NCI-H128 (cell line): ENCODE measurements around the gene SEMA5B.

Source experiments
- DNase-seq: peaks from one replicate; lab custom pipeline; 2025; ENCODE audit not compliant: unreplicated experiment; lab: John Stamatoyannopoulos, UW

Gene SEMA5B

DNA sequence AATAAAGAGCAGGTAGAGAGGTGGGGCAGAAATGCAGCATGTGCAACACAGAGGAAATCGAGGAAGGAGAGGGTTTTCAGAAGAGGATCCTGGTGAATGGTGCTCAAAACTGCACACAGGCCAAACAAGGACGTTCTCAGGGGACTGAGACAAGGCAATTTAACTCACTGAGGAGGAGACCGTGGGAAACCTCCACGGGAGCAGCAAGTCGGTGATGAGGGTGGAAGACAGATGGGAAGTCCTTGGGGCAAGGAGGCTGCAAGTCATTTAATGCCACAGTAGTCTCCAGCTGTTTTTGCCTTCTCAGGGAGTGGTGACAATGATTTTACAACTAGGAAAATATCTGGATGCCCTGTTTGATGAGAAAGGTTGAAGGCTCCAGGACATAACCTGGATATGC, 27.8 kb upstream of the SEMA5B start:
- no peak for DNase-seq

DNA sequence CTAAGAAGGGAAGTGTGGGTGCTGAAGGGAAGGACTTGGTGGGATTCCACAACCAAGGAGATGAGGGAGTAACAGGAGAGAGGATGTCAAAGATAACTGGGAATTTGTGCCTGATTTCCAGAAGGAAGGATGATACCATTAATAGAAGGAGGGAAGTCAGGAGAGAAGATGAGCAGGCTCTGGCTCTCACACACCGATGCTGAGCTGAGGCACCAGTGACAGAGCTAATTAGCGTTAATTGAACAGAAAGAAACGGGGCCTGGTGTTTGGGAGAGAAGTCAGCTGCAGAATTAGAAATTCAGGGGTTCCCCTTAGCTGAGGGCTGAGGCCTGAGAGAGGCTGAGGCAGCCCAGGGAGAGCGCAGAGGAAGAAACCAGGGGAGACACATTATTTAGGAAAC, 27.4 kb upstream of the SEMA5B start:
- DNase-seq, result no peak

DNA sequence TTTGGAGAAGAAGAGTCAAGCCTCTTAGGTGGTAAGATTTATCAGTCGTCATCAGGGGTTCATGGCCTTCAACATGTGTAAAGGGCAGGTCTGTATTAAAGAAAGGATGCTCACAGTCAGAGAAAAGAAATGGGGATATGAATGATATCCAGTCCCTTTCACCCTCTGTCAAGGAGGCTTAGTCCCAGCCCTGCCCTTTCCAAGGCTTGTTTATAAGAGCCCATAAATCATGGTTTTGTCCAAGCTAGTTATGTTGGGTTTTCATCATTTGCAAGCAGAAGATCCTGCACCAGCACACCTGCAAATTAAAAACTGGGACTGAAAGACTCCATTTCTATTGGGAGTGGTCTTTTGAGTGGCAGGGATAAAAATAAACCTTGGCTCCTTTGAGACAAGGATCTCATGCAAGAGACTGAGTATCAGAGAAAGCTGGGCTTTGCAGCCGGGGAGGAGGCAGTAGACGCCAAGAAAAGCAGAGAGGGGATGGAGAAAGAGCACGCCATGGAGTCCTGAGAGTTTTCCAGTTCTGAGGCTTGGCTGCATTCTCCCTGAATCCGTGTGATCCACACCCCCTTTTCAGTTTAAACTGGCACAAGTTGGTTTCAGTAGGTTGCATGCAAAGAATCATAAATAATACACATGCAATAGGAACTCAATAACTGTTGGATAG, 26.7 kb upstream of the SEMA5B start:
- no peak for DNase-seq

DNA sequence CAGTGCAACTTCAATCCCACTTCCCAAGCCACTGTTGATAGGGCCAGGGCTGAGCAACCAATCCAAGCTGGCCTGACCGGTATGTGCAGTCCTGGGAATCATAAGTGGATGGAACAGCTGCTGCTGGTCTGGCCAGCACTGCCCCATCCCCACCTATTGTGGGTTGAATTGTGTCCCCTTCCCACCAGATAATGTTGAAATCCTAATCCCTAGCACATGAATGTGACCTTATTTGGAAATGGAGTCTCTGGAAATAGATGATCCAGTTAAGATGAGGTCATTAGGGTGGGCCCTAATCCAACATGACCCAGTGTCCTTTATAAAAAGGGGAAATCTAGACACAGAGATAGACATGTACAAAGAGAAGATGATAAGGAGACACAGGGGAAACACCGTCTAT, 25.5 kb upstream of the SEMA5B start:
- no peak for DNase-seq

DNA sequence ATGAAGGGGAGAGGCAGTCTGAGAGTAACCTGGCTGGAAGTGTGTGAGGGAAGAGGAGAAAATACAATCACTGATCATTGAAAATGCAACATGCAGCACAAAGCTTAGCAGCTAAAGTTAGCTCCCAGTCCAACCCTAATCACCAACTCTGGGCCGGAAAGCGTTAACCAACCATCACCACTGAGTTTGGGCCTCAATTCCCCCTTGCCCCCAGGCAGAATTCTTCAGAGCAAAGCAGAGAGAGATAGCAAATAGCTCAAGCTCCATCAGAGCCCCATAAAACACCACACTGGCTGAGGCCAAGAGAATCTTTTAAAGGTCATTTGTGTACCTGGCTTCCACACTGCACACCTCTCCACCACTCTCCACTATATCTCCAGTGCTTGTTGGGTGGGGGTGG, 23.1 kb upstream of the SEMA5B start:
- DNase-seq, result no peak

DNA sequence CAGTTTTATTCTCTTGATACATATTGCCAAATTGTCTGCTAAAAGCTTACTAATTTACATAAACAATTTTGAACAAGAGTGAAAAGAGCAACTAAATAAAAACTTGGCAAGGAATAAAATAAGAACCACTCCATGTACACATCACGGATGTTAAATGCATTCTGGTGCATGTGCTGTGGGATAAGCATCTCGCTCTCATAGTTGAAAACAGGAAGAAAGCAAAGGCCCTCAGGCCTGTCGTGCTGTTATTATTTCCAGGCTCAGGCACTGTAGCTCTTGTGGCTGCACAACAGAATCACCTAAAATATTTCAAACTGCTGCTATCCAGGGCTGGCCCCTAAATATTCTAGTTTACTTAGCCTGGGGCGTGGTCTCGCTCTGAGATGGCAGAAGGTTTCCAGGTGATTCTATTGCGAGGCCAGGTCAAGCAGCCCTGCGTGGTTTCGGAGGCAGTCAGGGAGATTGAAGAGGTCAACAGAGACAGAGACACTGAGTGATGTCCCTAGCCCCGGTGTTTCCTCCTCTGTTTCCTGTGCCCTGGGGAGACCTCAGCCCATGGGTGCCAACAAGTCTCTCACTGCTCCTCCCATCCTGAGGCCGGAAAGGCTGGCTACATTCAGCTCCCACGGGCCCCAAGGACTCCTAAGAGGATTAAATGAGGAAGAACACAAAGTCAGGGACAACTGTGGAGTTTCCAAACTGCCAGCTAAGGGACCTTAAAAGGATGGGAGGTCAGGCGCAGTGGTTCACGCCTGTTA, 21.1 kb upstream of the SEMA5B start:
- no peak for DNase-seq

DNA sequence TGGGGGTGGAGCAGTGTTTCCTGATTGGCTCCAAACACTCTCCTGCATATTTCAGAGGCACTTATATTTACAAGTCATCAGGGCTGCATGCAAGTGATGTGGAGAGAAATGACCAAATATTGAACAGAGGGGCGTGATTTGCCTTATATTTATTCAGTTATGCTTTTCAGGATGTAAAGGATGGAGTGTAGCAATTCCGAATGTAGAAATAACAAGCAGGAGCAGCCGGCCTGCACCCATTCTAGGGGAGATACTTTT, 19.4 kb upstream of the SEMA5B start:
- no peak for DNase-seq

DNA sequence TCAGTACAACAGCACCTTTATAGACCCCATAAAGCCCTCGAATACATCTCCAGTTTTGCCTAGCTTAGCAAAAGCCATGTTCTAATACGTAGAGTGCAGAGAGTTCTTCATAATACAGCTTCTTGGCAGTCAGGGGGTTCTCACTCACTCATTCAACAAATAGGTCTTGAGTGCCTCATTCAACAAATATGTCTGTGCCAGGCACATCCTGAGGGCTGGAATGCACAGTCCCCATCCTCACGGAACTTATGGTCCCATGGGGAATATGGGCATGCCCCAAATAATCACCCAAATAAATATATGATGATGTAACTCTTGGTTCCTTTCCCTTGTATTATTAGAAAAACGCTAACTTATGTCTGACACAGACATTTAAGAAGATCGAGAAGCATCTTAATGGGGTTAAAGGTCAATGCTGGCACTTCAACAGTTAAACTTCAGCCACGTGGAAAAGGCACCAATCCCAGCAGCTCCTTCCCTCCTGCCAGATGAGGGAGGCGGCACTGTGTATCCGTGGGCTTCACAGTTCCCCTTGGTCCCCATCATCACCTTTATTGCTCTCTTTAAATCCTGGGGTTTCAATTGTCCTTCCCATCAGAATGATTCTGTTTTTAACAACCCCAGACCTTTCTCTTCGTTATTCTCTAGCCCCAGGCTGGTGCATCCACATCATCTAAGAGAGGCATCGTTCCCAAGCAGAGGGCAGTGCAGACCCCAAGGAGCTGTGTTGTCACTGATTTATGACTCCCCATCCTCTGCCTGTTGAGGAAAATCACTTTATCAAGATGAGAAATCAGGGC, 18.9 kb upstream of the SEMA5B start:
- no peak for DNase-seq

DNA sequence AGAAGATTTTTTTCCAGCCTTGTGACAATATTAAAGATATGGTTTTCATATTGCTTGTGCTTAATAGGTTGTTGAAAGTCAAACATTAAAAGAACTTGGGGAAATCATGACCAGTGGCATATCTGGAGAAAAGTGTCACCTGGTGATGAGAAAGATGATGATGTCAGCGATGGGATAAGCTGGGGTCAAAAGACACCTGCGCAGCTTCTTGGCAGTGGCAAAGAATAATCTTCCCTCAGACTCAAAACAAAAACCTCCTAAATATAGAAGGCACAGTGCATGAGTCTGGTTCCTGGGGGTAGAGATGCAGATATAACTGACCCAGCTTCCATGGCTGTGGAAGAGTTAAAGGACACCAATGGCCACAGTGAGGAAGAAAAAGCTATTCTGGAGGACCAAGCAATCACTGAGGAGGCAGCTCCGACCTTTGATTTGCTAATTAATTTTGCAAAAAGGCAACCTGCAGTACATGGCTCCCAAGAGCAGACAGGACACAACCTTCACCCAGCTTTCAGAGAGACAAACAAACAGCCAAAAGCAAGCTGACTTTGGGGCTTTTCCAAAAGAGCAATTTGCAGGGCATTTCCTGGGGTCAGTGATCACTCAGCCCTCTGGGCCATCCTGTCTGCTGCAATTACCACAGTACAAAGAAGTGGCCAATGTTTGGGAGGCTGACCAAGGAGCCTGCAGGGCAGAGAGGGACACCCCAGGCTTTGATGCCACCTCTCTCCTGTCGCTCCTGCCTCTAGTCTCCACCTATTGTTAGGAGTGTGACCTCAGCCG, 17.6 kb upstream of the SEMA5B start:
- DNase-seq, result no peak

DNA sequence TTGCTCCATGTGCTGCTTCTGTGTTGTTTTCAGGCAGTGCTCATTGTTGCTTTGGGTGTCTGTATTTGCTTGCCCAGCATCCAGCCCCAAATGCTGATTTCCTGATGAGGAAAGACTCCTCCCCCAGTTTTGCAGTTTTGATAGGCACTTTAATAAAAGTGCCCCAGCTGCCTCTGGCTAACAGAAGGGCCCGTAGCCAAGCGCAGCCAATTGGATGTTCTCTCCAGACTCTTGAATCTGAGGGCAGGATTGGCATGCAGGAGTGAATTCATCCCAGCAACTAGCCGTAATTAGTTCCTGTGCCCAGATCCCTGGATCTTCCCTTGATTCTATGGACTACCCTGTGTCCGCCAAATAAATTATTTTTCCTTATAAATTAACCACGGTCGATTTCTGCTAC, 14.8 kb upstream of the SEMA5B start:
- no peak for DNase-seq

DNA sequence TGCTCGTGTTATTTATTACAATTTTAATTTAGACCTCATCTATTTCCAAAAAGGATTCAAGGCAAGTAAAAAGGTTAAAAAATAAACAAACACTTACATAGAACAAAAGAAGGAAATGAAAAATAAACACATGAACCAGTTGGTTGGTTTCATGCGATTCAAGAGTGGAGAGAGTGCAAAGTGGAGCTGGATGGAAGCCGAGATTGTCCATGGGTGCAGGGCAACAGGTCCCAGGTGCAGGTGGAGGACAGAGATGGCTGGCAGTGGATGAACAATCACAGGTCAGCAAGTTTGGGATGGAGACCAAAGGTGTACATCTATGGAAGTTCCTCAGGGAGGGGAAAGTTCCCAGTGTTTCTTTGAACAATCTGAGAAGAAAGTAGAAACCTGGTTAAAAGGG, 11.6 kb upstream of the SEMA5B start:
- DNase-seq, result no peak

DNA sequence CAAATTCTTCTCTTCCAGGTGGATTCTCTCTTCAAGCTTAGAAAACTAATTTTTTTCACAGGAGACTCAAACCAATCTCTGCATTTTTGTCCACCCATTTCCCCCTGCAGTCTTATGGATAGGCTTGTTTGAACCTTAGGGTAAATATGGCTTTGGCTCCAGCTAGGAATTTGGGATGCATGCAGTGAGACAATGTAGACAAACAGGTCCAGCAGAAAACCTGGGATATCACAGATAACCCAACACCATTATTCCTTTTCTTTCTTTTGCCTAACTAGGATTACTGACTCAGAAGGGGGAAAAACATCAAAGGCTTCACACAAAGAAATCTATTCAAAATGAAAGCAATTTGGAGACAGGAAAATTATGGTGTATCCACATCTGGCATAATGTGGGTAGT, 11.2 kb upstream of the SEMA5B start:
- DNase-seq, result no peak

DNA sequence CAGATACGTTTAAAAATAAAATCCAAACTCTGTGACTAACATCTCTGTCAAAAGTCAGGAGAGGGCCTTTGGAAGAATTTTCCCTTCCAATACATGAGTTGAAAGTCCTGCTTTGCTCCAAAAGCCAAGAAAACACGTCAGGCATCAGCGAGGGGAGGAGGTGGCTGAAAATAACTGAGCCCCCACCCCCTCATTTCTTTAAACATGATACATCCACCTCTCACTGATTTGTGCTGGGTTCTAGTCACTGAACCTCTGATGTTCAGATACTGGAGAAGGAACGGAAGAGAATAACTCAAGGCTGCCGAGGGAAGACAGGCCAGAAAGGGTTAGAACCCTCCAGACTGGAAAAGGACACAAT, 9.4 kb upstream of the SEMA5B start:
- no peak for DNase-seq

DNA sequence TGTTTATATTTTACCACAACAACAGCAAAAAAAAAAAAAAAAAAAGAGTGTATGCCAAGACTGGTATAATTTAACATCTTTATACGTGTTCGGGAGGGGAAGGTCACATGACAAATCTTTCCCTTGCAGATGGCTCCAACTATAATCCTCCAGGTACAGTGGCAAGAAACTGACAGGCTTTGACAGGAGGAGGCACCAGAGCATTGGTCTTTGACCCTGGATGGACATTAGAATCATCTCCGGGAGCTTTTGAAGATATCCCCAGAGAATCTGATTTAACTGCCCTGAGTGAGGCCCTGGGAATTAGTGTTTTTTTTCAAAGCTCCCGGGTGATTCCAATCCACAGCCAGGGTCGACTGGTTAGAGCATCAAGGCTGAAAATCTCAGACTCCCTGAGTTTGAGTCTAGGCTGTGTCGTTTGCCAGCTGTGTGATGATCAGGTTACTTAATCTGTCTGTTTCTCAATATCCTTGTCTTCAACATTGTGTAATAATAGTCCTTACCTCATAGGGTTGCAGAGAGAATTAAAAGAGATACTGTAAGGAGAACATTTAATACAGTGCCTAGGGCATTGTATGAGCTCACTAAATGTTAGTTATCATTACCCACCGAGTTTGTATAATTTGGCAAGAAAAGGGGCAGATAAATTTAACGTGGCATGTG, 8.9 kb upstream of the SEMA5B start:
- DNase-seq, result no peak

DNA sequence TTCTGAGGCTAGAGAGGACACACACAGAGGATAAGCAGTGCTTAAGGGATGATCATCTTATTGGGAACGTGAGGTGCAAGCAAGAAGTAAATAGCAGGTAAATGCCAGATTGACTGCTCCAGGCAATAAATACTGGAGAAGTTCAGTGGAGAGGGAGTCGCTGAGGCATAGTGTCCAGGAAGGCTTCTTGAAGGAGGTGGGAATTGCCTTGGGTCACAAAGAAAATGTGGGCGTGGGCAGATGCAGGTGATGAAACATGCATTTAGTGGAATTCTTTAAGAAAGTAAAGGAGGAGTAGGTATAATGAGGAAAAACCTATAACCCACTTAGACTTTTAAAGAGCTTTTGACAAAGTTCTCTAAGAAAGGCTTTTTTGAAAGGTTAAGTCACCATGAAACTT, 7.4 kb upstream of the SEMA5B start:
- no peak for DNase-seq

DNA sequence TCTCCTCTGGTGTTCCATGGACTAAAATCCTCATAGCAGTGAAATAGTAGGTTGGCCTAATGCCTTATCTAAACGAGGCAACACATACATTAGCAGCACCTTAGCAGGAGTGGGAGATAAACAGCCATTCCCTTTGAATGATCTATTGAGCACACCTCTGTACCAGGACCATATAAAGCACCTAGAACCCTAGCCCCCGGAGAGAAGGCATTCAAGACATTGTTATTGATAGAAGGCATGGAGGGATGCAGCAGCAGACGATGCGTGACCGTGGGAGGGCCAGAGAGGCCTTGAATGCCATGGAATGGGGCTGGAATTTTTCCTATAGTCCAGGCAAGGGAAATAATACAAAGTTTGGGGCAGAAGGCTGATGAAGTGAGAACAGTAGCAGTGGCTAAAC, 6.6 kb upstream of the SEMA5B start:
- no peak for DNase-seq

DNA sequence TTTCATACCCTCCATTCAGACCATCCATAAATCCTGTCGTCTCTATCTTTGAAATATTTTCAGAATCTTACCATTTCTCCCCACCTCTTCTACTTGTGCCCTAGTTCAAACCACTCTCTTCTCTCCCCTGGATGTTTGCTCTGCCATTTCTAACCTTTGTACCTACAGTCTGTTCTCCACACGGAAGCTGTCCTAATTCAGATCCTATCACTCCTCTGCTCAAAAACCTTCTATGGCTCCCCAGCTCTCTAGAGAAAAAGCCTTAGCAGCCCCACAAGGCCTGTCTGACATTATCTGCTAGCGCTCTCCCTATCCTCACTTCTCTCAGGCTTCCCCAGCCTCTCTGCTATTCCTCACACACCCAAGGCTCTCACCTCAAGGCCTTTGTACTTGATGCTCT, 4.5 kb upstream of the SEMA5B start:
- DNase-seq, result no peak

DNA sequence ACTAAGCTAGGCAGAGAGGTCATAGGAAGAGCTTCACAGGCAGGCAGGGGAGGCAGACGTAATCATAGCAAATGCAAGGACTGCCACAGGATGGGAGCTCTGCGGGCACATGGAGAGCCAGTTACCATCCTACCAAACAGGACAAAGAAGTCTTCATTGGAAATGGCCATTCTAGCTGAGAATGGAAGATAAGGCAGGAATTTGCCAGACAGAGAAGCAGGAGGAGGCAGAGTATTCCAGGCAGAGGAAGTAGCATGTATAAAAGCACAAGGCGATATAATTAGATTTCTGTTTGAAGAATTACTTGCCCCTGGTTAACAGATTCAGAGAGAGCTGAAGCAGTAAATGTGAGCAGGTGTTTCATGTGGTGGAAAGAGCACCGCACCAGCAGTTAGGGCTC, 3.5 kb upstream of the SEMA5B start:
- no peak for DNase-seq

DNA sequence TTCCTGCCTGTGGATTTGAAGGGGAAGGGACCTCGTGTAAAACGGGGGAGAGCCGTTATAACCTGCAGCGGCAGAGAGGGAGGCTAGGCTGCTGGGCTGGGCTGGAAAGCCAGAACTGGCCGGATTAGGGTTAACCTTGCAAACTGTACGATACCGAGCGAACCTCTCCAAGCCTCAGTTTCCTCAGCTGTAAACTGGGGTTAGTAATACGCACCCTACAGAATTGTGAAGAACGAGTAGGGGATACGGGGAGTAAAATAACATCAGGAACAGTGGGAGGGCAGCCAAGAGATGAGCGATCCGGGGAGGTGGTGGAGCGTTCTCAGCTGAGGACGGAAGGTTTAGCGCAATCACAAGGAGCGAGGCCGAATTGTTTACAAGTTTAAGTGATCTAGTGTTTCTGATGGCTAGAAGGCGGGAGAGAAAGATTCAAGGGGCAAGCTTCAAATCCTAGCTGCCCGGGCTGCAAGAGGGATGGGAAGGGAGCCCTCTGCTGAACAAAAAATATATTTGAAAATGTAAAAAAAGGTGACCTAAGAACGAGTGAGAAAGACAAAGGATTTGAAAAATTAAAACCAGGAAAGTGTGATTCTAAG, 768 bp upstream of the SEMA5B start:
- DNase-seq, result peak; percentile 64

DNA sequence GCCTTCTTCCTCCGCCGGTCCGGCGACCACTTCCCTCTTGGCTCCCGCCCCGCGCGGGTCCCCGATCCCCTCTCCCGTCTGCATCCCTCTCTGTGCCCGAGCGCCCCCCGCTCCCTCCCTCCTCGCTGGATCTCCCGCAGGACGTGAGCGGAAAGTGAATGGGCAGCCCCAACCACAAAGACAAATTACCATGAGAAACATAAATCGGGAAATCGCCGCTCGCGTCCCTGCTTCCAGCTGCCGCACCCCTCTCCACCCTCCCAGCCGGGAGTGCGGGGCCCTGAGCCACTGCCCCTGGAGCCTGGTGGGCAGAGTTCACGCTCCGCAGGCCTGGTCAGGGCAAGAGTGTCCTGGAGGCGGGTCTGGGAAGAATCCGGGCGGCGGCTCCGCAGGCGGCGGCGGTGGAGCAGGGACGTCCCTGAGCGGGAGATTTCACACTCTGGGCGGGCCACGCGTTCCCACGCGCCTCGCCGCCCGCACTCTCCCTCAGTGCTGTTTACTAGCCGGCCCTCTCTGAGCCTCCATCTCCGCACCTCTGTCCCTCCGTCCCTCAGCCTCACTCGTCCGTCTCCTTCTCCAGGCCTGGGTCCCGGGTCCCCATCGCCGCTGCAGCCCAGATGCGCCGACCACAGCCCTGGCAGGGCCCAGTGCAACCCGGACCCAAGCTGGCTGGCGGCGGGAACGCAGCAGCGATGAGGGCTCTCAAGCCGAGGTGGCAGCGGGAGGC, 835 bp downstream of the SEMA5B start:
- no peak for DNase-seq
